ENCODE measurements around the gene FAM118B. TPM values are rescaled to one million over a fixed set of nuclear protein-coding genes. Genes with fewer than 3 reads are reported as not detected.

FAM118B gene
- total RNA-seq, 4 donors from 2014 or later: 11.4 to 14.2 (median 11.6) TPM

- H3K36me3 ChIP-seq: peaks cover 0 to 42% (median 0%) of the 10 kb centered on the region in 3 donors
- H3K4me3 ChIP-seq: peak overlapping the region; percentile 91 to 96 (median 94)
- peaks cover 0 to 39% (median 14%) of the 10 kb centered on the region in 4 donors for H3K4me1 ChIP-seq
- DNase-seq (ENCODE audit: low spot score in 2 of 2): no peak
- H3K27ac ChIP-seq: peak overlapping the region in 3 of 4 donors; percentile 21 to 80 (median 76)
- 5 to 6% methylated on average over 17 to 20 of the region's 20 CpGs for WGBS, 2 donors
- H3K27me3 ChIP-seq: no peaks in the 10 kb centered on the region
- TF ChIP-seq POLR2A (IDR thresholded peaks at IDR 0.05) (no peak), CTCF (IDR thresholded peaks at IDR 0.05) (no peak), EP300 (IDR thresholded peaks at IDR 0.05) (no peak)
- H3K9me3 ChIP-seq: no peaks in the 10 kb centered on the region
These were observed 729 bp upstream of the FAM118B start for GRCh38 chr11:126210871-126211235.

GRCh38 chr11:126212089-126212660 is 593 bp downstream of the FAM118B start:
- TF ChIP-seq POLR2A (IDR thresholded peaks at IDR 0.05): no peak
- Histone ChIP-seq H3K36me3 (peaks cover 0 to 29% (median 0%) of the 10 kb centered on the region in 3 donors), H3K27me3 (no peaks in the 10 kb centered on the region), H3K4me1 (peaks cover 0 to 39% (median 14%) of the 10 kb centered on the region in 4 donors), H3K9me3 (no peaks in the 10 kb centered on the region), H3K4me3 (peak overlapping the region; percentile 61 to 96 (median 91)), H3K27ac (peak overlapping the region; percentile 21 to 80 (median 50))
- 2% methylated on average over 15 of the region's 15 CpGs for WGBS, 2 donors
- DNase-seq (ENCODE audit: low spot score in 2 of 2): no peak

GRCh38 chr11:126214441-126214840 is 2.9 kb downstream of the FAM118B start:
- DNase-seq (ENCODE audit: low spot score in 2 of 2): no peak
- no peak overlapping the region for H3K4me3 ChIP-seq
- H3K27me3 ChIP-seq: no peaks in the 10 kb centered on the region
- peaks cover 0 to 6% (median 0%) of the 10 kb centered on the region in 3 donors for H3K36me3 ChIP-seq
- H3K9me3 ChIP-seq: no peaks in the 10 kb centered on the region
- H3K27ac ChIP-seq: no peak overlapping the region
- 81 to 83% methylated on average over 2 of the region's 2 CpGs for WGBS, 2 donors
- H3K4me1 ChIP-seq: peaks cover 0 to 39% (median 14%) of the 10 kb centered on the region in 4 donors
- TF ChIP-seq EP300 (IDR thresholded peaks at IDR 0.05) (no peak), CTCF (IDR thresholded peaks at IDR 0.05) (no peak), POLR2A (IDR thresholded peaks at IDR 0.05) (no peak)

GRCh38 chr11:126214841-126215240 is 3.3 kb downstream of the FAM118B start:
- WGBS, 2 donors: 48 to 57% methylated on average over 6 of the region's 6 CpGs
- H3K9me3 ChIP-seq: no peaks in the 10 kb centered on the region
- peaks cover 0 to 2% (median 0%) of the 10 kb centered on the region in 3 donors for H3K36me3 ChIP-seq
- no peak for DNase-seq (ENCODE audit: low spot score in 2 of 2)
- H3K4me1 ChIP-seq: peaks cover 0 to 36% (median 14%) of the 10 kb centered on the region in 4 donors
- no peak overlapping the region for H3K4me3 ChIP-seq
- H3K27ac ChIP-seq: no peak overlapping the region
- TF ChIP-seq CTCF (IDR thresholded peaks at IDR 0.05) (no peak), EP300 (IDR thresholded peaks at IDR 0.05) (no peak), POLR2A (IDR thresholded peaks at IDR 0.05) (no peak)
- H3K27me3 ChIP-seq: no peaks in the 10 kb centered on the region

- Histone ChIP-seq H3K36me3 (no peaks in the 10 kb centered on the region), H3K4me1 (peaks cover 0 to 23% (median 11%) of the 10 kb centered on the region in 4 donors), H3K4me3 (no peak overlapping the region), H3K27me3 (no peaks in the 10 kb centered on the region), H3K27ac (no peak overlapping the region), H3K9me3 (no peaks in the 10 kb centered on the region)
- TF ChIP-seq CTCF (IDR thresholded peaks at IDR 0.05) (no peak), EP300 (IDR thresholded peaks at IDR 0.05) (no peak), POLR2A (IDR thresholded peaks at IDR 0.05) (no peak)
- no peak for DNase-seq (ENCODE audit: low spot score in 2 of 2)
- 69 to 74% methylated on average over 6 of the region's 6 CpGs for WGBS, 2 donors
These were observed 5.1 kb downstream of the FAM118B start for GRCh38 chr11:126216526-126217305.

All from tibial nerve (tissue), 4 donors.